Transverse colon (tissue), 4 donors: ENCODE results near the gene SYNPO2.

ENCODE experiments used
- CTCF ChIP-seq, 5 experiments: fragments of 200-600 bp in 3 of 5; fragments of 450-650 bp in 2 of 5; sonication (generic) in 3 of 5; IDR thresholded peaks; 1 replicate in 2 of 5; 2 replicates in 3 of 5; pipeline ENCODE4 v1.5.1; 2016 to 2017; ENCODE audit warnings: antibody characterized with exemption in 5 of 5, inconsistent platforms in 3 of 5, mild to moderate bottlenecking in 2 of 5, moderate library complexity in 1 of 5
- EP300 ChIP-seq: sonication (generic); formaldehyde crosslinking; IDR thresholded peaks from one replicate; pipeline ENCODE4 v1.6.1; 2017; ENCODE audit warnings: antibody characterized with exemption, low read depth
- POLR2A ChIP-seq: fragments of 450-650 bp; IDR thresholded peaks from one replicate; pipeline ENCODE4 v1.6.1; 2016; ENCODE audit warnings: antibody characterized with exemption, mild to moderate bottlenecking, moderate library complexity
- POLR2AphosphoS5 ChIP-seq, 3 donors: sonication (generic); formaldehyde crosslinking; IDR thresholded peaks; one replicate each; pipeline ENCODE4 v1.6.1; 2016; ENCODE audit warnings: antibody characterized with exemption in 3 of 3

- TF ChIP-seq CTCF (IDR thresholded peaks at IDR 0.05), result no peak
- TF ChIP-seq POLR2A, result no peak
- no peak for TF ChIP-seq EP300
- no peak for TF ChIP-seq POLR2AphosphoS5 (IDR thresholded peaks at IDR 0.05)
Measured at GRCh38 chr4:118923891-118924290, 35.2 kb downstream of the SYNPO2 start.
